HFFc6 (cell line): ENCODE data around the gene GLIS1. TPM values are rescaled to one million over a fixed set of nuclear protein-coding genes. Genes with fewer than 3 reads are reported as not detected.
"Not testable (repeated sequence)": the region's sequence is repeated elsewhere in the genome, so short reads cannot be mapped to it uniquely, and the experiment has no call there.

Experiments
- DNase-seq: peaks from one replicate; pipeline ENCODE4 v3.0.0-alpha.2; 2018
- H3K27ac Mint-ChIP-seq: 2 replicates; pipeline ENCODE4 v1.8.0; 2020; ENCODE audit warnings: mild to moderate bottlenecking, mixed read lengths
- H3K27me3 Mint-ChIP-seq: 2 replicates; pipeline ENCODE4 v1.8.0; 2021; ENCODE audit warnings: mild to moderate bottlenecking, moderate library complexity, mixed read lengths; ENCODE audit not compliant: insufficient read depth
- H3K36me3 Mint-ChIP-seq: 2 replicates; pipeline ENCODE4 v1.8.0; 2021; ENCODE audit warnings: low read depth, mixed read lengths
- H3K4me1 Mint-ChIP-seq: 2 replicates; pipeline ENCODE4 v1.8.0; 2020; ENCODE audit warnings: low read depth, mixed read lengths
- H3K4me3 Mint-ChIP-seq: 2 replicates; pipeline ENCODE4 v1.8.0; 2020; ENCODE audit warnings: mild to moderate bottlenecking, moderate library complexity, mixed read lengths
- H3K9me3 Mint-ChIP-seq: 2 replicates; pipeline ENCODE4 v1.8.0; 2020; ENCODE audit warnings: mild to moderate bottlenecking, mixed read lengths
- CTCF ChIP-seq: fragments of 200-600 bp; sonication (generic); IDR thresholded peaks from 2 replicates; pipeline ENCODE4 v1.5.0; 2021; ENCODE audit warnings: antibody characterized with exemption, mild to moderate bottlenecking
- total RNA-seq, 6 experiments: library from RNA; stranded (reverse); fragmentation: NEBNext Ultra II Directional; extraction: Animal tissue kit (Norgen Biotek cat#: 25700); gene quantifications; 2 replicates in 1 of 6; 3 replicates in 5 of 6; pipeline ENCODE4 v1.2.3, GENCODE V29; 2021

GLIS1 gene
- total RNA-seq, 6 experiments from 2014 or later: 1.1 to 1.9 (median 1.2) TPM

- TF ChIP-seq CTCF: no peak
Observed at GRCh38 chr1:53648516-53648915, 90.4 kb downstream of the GLIS1 start.

GRCh38 chr1:53647915-53648314, 91.0 kb downstream of the GLIS1 start:
- H3K27ac Mint-ChIP-seq, H3K4me1 Mint-ChIP-seq, DNase-seq, H3K36me3 Mint-ChIP-seq, H3K4me3 Mint-ChIP-seq, H3K9me3 Mint-ChIP-seq: not testable (repeated sequence)
- H3K27me3 Mint-ChIP-seq: peaks cover 29% of the 10 kb centered on the region

More at GRCh38 chr1:53648516-53648915, 90.4 kb downstream of the GLIS1 start:
- Mint-ChIP-seq H3K9me3 (no peaks in the 10 kb centered on the region), H3K36me3 (no peaks in the 10 kb centered on the region), H3K27me3 (peaks cover 33% of the 10 kb centered on the region), H3K27ac (no peak overlapping the region), H3K4me3 (no peak overlapping the region), H3K4me1 (no peaks in the 10 kb centered on the region)
- DNase-seq: no peak

GRCh38 chr1:53646732-53647131, 92.2 kb downstream of the GLIS1 start:
- H3K36me3 Mint-ChIP-seq: no peaks in the 10 kb centered on the region
- H3K4me1 Mint-ChIP-seq: no peaks in the 10 kb centered on the region
- no peak for TF ChIP-seq CTCF
- H3K27me3 Mint-ChIP-seq: peaks cover 34% of the 10 kb centered on the region
- DNase-seq: no peak
- no peaks in the 10 kb centered on the region for H3K9me3 Mint-ChIP-seq
- H3K27ac Mint-ChIP-seq: no peak overlapping the region
- H3K4me3 Mint-ChIP-seq: no peak overlapping the region

- Mint-ChIP-seq H3K9me3 (no peaks in the 10 kb centered on the region), H3K27ac (no peak overlapping the region), H3K36me3 (no peaks in the 10 kb centered on the region), H3K4me1 (no peaks in the 10 kb centered on the region), H3K4me3 (no peak overlapping the region), H3K27me3 (peaks cover 32% of the 10 kb centered on the region)
- DNase-seq: no peak
- no peak for TF ChIP-seq CTCF
Observed at GRCh38 chr1:53645690-53646078, 93.3 kb downstream of the GLIS1 start.

- Mint-ChIP-seq H3K4me3 (no peak overlapping the region), H3K36me3 (no peaks in the 10 kb centered on the region), H3K4me1 (no peaks in the 10 kb centered on the region), H3K27ac (no peak overlapping the region), H3K9me3 (no peaks in the 10 kb centered on the region), H3K27me3 (peaks cover 34% of the 10 kb centered on the region)
- no peak for DNase-seq
- TF ChIP-seq CTCF: no peak
Observed at GRCh38 chr1:53644909-53645689, 93.9 kb downstream of the GLIS1 start.

GRCh38 chr1:53644496-53644895, 94.5 kb downstream of the GLIS1 start:
- H3K4me1 Mint-ChIP-seq: no peaks in the 10 kb centered on the region
- H3K27ac Mint-ChIP-seq: no peak overlapping the region
- H3K9me3 Mint-ChIP-seq: no peaks in the 10 kb centered on the region
- H3K27me3 Mint-ChIP-seq: peaks cover 30% of the 10 kb centered on the region
- H3K36me3 Mint-ChIP-seq: no peaks in the 10 kb centered on the region
- TF ChIP-seq CTCF: no peak
- DNase-seq: no peak
- H3K4me3 Mint-ChIP-seq: no peak overlapping the region
